ENCODE data around the gene OR52N1. TPM values are rescaled to one million over a fixed set of nuclear protein-coding genes. Genes with fewer than 3 reads are reported as not detected.

Gene OR52N1
- total and polyA plus RNA-seq, 2 of the 4 experiments (the other 2 are of a cell fraction) = not detected

- Histone ChIP-seq H3K79me1 (ENCODE audit: low read depth in 1 of 2, low read length in 2 of 2) (no peaks in the 10 kb centered on the region), H3K27me3 (ENCODE audit: control insufficient read depth, insufficient read depth, low read length) (no peaks in the 10 kb centered on the region), H2BK5ac (ENCODE audit: low read depth, low read length, poor library complexity, severe bottlenecking) (no peak overlapping the region), H3K4me1 (ENCODE audit: control insufficient read depth, insufficient read depth, low read length) (no peaks in the 10 kb centered on the region), H2AK5ac (ENCODE audit: low read depth, low read length) (no peak overlapping the region), H2BK15ac (ENCODE audit: low read depth, low read length) (no peak overlapping the region), H4K20me1 (ENCODE audit: insufficient read depth, low read length) (no peaks in the 10 kb centered on the region), H3K23ac (ENCODE audit: low read depth, low read length) (no peak overlapping the region), H2BK120ac (ENCODE audit: low read depth, low read length) (no peak overlapping the region), H3K4ac (ENCODE audit: low read depth, low read length) (no peak overlapping the region), H4K8ac (ENCODE audit: low read depth in 2 of 2, low read length in 2 of 2) (no peak overlapping the region), H3K18ac (ENCODE audit: low read depth, low read length) (no peak overlapping the region), H3K27ac (ENCODE audit: insufficient read depth, low read length) (no peak overlapping the region), H4K5ac (ENCODE audit: low read depth, low read length) (no peak overlapping the region), H3K9me3 (ENCODE audit: control insufficient read depth, insufficient read depth, low read length) (no peaks in the 10 kb centered on the region; the same call in 1 of the 2 replicates), H3K4me2 (ENCODE audit: low read depth, low read length) (no peak overlapping the region), H3K56ac (ENCODE audit: extremely low read depth, insufficient read depth, low read length) (no peak overlapping the region), H3K4me3 (ENCODE audit: insufficient read depth, low read depth, low read length) (no peak overlapping the region), H2BK20ac (ENCODE audit: low read depth, low read length) (no peak overlapping the region), H3K9ac (ENCODE audit: low read depth, low read length) (no peak overlapping the region), H3K9me1 (ENCODE audit: insufficient read depth, low read length) (no peaks in the 10 kb centered on the region), H3K36me3 (ENCODE audit: control insufficient read depth, insufficient read depth, low read length) (no peaks in the 10 kb centered on the region), H2AFZ (replicated peaks; ENCODE audit: low read length, poor library complexity) (no peak overlapping the region), H2AK9ac (replicated peaks; ENCODE audit: low read depth, low read length, poor library complexity) (no peak overlapping the region), H4K91ac (ENCODE audit: insufficient read depth, low read depth, low read length) (no peak overlapping the region), H3K14ac (replicated peaks; ENCODE audit: low read depth, low read length) (no peak overlapping the region)
- no peak for DNase-seq
- ChIA-PET POLR2A (ENCODE audit: unreplicated experiment) (no interaction called here), CTCF (interaction anchor here (0.7 kb wide), 1 partner anchor 25 kb away, joined by 3 read pairs; no protein-coding TSS in a partner anchor)
- BruUV-seq (replicated peaks) = no TSS peak
- intact Hi-C loops (cut with micrococcal nuclease) = no loop called here
- WGBS, 2 experiments (ENCODE audit: extremely low coverage in 2 of 2, insufficient read length in 1 of 2) = no CpG with 5 or more reads among the region's 3 CpGs
- in situ Hi-C loops (cut with MboI; ENCODE audit: low sequenced_read_pairs) = no loop called here
- TF ChIP-seq RCOR1 (IDR thresholded peaks at IDR 0.05; ENCODE audit: insufficient replicate concordance, low read length) (no peak), RFX5 (IDR thresholded peaks at IDR 0.05; ENCODE audit: low read depth, low read length) (no peak), CEBPB (IDR thresholded peaks at IDR 0.05; ENCODE audit: low read depth, low read length) (no peak), USF2 (IDR thresholded peaks at IDR 0.05; ENCODE audit: low read depth, low read length) (no peak), MAFK (IDR thresholded peaks at IDR 0.05; ENCODE audit: low read depth, low read length) (no peak), CHD1 (IDR thresholded peaks at IDR 0.05; ENCODE audit: low read depth, low read length) (no peak)
- TF ChIP-seq, protein P1, sequence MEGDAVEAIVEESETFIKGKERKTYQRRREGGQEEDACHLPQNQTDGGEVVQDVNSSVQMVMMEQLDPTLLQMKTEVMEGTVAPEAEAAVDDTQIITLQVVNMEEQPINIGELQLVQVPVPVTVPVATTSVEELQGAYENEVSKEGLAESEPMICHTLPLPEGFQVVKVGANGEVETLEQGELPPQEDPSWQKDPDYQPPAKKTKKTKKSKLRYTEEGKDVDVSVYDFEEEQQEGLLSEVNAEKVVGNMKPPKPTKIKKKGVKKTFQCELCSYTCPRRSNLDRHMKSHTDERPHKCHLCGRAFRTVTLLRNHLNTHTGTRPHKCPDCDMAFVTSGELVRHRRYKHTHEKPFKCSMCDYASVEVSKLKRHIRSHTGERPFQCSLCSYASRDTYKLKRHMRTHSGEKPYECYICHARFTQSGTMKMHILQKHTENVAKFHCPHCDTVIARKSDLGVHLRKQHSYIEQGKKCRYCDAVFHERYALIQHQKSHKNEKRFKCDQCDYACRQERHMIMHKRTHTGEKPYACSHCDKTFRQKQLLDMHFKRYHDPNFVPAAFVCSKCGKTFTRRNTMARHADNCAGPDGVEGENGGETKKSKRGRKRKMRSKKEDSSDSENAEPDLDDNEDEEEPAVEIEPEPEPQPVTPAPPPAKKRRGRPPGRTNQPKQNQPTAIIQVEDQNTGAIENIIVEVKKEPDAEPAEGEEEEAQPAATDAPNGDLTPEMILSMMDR (conservative IDR thresholded peaks at IDR 0.05; ENCODE audit: low read depth, low read length) = no peak
- TF ChIP-seq, protein P2, sequence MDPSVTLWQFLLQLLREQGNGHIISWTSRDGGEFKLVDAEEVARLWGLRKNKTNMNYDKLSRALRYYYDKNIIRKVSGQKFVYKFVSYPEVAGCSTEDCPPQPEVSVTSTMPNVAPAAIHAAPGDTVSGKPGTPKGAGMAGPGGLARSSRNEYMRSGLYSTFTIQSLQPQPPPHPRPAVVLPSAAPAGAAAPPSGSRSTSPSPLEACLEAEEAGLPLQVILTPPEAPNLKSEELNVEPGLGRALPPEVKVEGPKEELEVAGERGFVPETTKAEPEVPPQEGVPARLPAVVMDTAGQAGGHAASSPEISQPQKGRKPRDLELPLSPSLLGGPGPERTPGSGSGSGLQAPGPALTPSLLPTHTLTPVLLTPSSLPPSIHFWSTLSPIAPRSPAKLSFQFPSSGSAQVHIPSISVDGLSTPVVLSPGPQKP (IDR thresholded peaks at IDR 0.05; ENCODE audit: borderline replicate concordance, low read depth, low read length) = no peak
- dilution Hi-C loops (cut with HindIII; ENCODE audit: low sequenced_read_pairs, unreplicated experiment) = no loop called here
- no peak for ATAC-seq (ENCODE audit: low read depth)
Measured at GRCh38 chr11:5746614-5747013, 44.5 kb downstream of the OR52N1 start.
